ENCODE measurements around the gene ZNF491. TPM values are rescaled to one million over a fixed set of nuclear protein-coding genes. Genes with fewer than 3 reads are reported as not detected.
"Not testable (repeated sequence)": the region's sequence is repeated elsewhere in the genome, so short reads cannot be mapped to it uniquely, and the experiment has no call there.

The ZNF491 gene
- total RNA-seq, 2 donors from 2014 or later: 1.0 to 2.6 TPM

DNA sequence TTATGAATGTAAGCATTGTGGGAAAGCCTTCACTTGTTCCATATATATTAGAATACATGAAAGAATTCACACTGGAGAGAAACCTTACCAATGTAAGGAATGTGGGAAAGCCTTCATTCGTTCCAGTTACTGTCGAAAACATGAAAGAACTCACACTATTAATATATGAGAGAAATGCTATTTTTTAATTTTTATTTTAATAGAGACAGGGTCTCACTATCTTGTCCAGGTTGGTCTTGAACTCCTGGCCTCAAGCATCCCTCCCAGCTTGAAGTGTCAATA lies 8.7 kb downstream of the ZNF491 start:
- intact Hi-C loops (cut with DNase I): no loop called here
- Histone ChIP-seq H3K27ac (no peak overlapping the region), H3K9me3 (peaks cover 0 to 8% (median 0%) of the 10 kb centered on the region in 3 donors), H3K27me3 (no peaks in the 10 kb centered on the region), H3K4me3 (no peak overlapping the region), H3K36me3 (replicated peaks in 1 of 2; ENCODE audit: insufficient read depth in 1 of 2, low read depth in 2 of 2) (peaks cover 0 to 9% of the 10 kb centered on the region in 2 donors), H3K4me1 (no peaks in the 10 kb centered on the region)
- no peak for ATAC-seq
- DNase-seq: no peak
- TF ChIP-seq POLR2A (IDR thresholded peaks at IDR 0.05) (no peak), CTCF (IDR thresholded peaks at IDR 0.05) (no peak)
- WGBS, 2 donors: 93 to 95% methylated on average over 2 of the region's 2 CpGs

DNA sequence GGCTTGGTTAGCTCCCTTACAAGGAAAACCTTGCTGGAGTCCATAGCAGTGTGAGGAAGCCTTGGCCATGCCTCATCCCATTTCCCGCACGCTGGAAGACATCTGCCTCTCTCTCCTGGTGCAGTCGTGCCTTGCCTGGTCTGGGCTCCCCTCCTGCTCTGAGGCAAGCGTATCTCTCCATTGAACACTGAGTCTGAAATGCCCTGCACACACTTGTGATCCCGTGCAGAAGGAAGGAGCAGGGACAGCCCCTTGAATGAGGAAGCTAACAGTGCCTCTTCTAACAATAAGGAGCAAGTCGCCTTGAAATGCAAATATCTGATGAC lies 15.3 kb downstream of the ZNF491 start:
- 0% methylated on average over 3 to 6 of the region's 6 CpGs for WGBS, 2 donors
- Histone ChIP-seq H3K4me1 (peaks cover 21% of the 10 kb centered on the region), H3K9me3 (no peaks in the 10 kb centered on the region), H3K36me3 (replicated peaks in 1 of 2; ENCODE audit: insufficient read depth in 1 of 2, low read depth in 2 of 2) (no peaks in the 10 kb centered on the region), H3K27ac (peak overlapping the region in 3 of 4 donors; percentile 89 to 94 (median 92)), H3K27me3 (no peaks in the 10 kb centered on the region), H3K4me3 (peak overlapping the region in 1 of 2 donors; percentile 80)
- DNase-seq (no peak), ATAC-seq (peak; percentile 25)
- intact Hi-C loops (cut with DNase I): no loop called here
- no peak for TF ChIP-seq CTCF (IDR thresholded peaks at IDR 0.05)
- TF ChIP-seq POLR2A (IDR thresholded peaks at IDR 0.05): no peak

DNA sequence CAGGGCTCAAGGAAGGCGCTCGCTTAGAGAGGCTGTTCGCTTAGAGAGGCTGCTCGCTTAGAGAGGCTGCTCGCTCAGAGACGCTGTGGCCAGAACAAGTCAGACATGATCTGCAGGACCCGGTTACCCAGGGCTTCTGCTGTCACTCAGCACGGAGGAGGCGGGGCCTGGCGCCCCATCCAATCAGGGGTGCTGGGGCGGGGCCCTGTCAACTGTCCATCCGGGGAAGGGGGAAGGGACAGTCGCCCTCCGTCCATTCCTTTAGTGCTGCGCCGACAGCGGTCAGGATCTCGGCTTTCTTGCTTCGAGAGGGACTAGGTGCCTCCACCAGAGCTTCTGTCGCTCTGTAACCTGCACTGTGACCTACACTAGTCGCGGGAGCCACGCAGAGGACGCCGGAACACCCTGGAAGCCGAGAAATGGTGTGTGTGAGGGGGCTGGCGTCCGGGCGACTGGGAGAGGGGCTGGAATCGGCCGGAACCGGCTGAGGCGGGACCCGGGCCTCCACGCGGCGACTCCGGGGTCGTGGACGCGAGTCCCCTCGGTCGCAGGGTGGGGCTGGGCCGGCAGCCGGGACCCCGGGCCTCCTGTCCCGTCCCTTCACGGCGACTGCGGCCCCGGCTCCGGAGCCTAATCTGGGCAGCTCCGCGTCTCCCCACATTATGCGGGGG lies 15.8 kb downstream of the ZNF491 start, which contains the start of gene ZNF440:
Gene ZNF440, plus strand, starts transcription at position 245 of the 671 bp plus-strand sequence. Its CDS starts 175 bp downstream, at position 420.
- peak; percentile 97 to 99 (median 97) for DNase-seq
- ATAC-seq: peak; percentile 100
- Histone ChIP-seq H3K9me3 (no peaks in the 10 kb centered on the region), H3K36me3 (replicated peaks in 1 of 2; ENCODE audit: insufficient read depth in 1 of 2, low read depth in 2 of 2) (no peaks in the 10 kb centered on the region), H3K4me1 (peaks cover 21% of the 10 kb centered on the region), H3K27ac (peak within 1 kb of the TSS; percentile 84 to 94 (median 90)), H3K27me3 (no peaks in the 10 kb centered on the region), H3K4me3 (peak within 1 kb of the TSS; percentile 80 to 82)
- TF ChIP-seq CTCF (IDR thresholded peaks at IDR 0.05): no peak
- TF ChIP-seq POLR2A (IDR thresholded peaks at IDR 0.05): peak; percentile 56 to 94 (median 92)
- WGBS, 2 donors: 0% methylated on average over 26 to 47 of the region's 55 CpGs
- intact Hi-C loops (cut with DNase I): no loop called here

- peak overlapping the region; percentile 84 to 94 (median 90) for H3K27ac ChIP-seq
- TF ChIP-seq CTCF (IDR thresholded peaks at IDR 0.05): no peak
- no peak for TF ChIP-seq POLR2A (IDR thresholded peaks at IDR 0.05)
- no peaks in the 10 kb centered on the region for H3K9me3 ChIP-seq
- WGBS, 2 donors: 2 to 8% methylated on average over 12 to 13 of the region's 13 CpGs
- peak overlapping the region; percentile 80 to 82 for H3K4me3 ChIP-seq
- no peaks in the 10 kb centered on the region for H3K27me3 ChIP-seq
- DNase-seq (peak in 2 of 4 donors; percentile 14 to 36), ATAC-seq (peak; percentile 32)
- H3K4me1 ChIP-seq: peaks cover 21% of the 10 kb centered on the region
- intact Hi-C loops (cut with DNase I): no loop called here
- no peaks in the 10 kb centered on the region for H3K36me3 ChIP-seq (replicated peaks in 1 of 2; ENCODE audit: insufficient read depth in 1 of 2, low read depth in 2 of 2)
Observed at GRCh38 chr19:11814700-11815035, 16.3 kb downstream of the ZNF491 start.

DNA sequence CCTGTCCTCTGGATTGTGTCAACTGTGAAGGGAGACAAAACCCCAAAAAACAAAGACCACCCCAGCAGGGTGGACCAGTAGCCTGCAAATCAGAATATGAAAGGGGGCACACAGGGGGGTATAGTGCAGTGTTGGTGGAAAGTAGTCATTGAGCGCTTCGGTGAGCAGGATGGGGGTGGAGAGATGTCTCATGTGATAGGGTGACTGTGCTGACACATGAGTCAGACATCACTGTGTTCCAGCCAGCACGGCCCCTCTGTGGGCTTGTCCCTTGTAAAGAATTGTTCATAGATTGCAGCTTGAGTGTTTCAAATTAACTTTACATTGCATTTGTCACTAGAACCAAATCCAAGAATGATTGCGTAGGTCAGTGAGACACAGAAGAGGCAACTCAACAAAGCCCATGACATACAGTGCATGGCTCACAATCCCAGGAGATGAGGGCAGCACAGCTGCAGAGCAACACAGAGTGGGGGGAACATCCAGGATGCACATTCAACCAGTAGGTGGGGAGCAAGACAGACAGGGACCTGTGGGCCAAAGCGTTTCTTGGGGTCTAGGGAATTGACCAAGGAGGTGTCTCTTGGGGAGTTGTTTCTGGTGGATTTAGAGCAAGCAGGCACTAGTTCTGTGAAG lies 23.3 kb downstream of the ZNF491 start:
- ATAC-seq (no peak), DNase-seq (no peak)
- intact Hi-C loops (cut with DNase I): no loop called here
- H3K27me3 ChIP-seq: no peaks in the 10 kb centered on the region
- no peaks in the 10 kb centered on the region for H3K4me1 ChIP-seq
- H3K27ac ChIP-seq: no peak overlapping the region
- no peak for TF ChIP-seq POLR2A (IDR thresholded peaks at IDR 0.05)
- no peak for TF ChIP-seq CTCF (IDR thresholded peaks at IDR 0.05)
- H3K36me3 ChIP-seq (replicated peaks in 1 of 2; ENCODE audit: insufficient read depth in 1 of 2, low read depth in 2 of 2): no peaks in the 10 kb centered on the region
- no peaks in the 10 kb centered on the region for H3K9me3 ChIP-seq
- no peak overlapping the region for H3K4me3 ChIP-seq
- 85 to 97% methylated on average over 5 of the region's 5 CpGs for WGBS, 2 donors

- peaks cover 16 to 17% of the 10 kb centered on the region in 2 donors for H3K36me3 ChIP-seq (replicated peaks in 1 of 2; ENCODE audit: insufficient read depth in 1 of 2, low read depth in 2 of 2)
- ATAC-seq; H3K4me3 ChIP-seq; intact Hi-C loops (cut with DNase I); H3K27me3 ChIP-seq; DNase-seq; H3K27ac ChIP-seq; H3K4me1 ChIP-seq: not testable (repeated sequence)
- 88 to 90% methylated on average over 7 of the region's 7 CpGs for WGBS, 2 donors
- H3K9me3 ChIP-seq: peaks cover 0 to 20% (median 0%) of the 10 kb centered on the region in 3 donors
Observed at GRCh38 chr19:11828957-11829876, 30.9 kb downstream of the ZNF491 start.
